ENCODE results near the gene AMHR2.
A peak's percentile ranks its signal among the peaks of the same experiment; 100 is the strongest.
"Not testable (repeated sequence)": the region's sequence is repeated elsewhere in the genome, so short reads cannot be mapped to it uniquely, and the experiment has no call there.

The AMHR2 gene

DNA sequence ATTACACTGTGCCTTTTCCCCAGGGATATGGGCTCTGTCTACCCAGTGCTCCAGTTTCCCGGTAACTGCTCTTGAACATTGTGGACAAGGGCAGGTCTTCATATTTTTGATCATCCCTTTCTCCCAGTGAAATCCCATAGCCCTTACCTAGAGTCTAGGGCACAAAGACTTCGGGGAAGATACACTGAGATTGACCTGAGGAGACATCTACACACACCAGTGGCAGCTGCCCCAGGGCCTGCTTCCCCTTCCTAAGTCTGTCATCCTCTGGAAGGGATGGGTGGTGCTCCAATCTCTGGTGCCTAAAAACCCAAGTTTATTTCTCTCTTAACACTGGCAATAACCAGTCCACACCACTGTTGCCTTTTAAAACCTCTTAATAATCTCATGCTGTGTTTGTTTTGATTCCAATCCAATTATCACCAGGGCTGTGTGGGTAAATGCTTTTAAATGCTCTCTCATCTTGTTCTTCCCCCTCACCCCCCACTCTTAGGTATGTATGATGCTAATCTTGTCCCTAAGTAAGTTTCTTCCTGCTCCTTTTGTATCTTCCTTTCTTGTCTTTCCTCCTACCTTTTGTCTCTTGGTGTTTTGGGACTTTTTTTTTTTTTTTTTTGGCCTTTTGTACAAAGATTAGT, 7.8 kb upstream of the AMHR2 start:
- DNase-seq: peak; percentile 46

DNA sequence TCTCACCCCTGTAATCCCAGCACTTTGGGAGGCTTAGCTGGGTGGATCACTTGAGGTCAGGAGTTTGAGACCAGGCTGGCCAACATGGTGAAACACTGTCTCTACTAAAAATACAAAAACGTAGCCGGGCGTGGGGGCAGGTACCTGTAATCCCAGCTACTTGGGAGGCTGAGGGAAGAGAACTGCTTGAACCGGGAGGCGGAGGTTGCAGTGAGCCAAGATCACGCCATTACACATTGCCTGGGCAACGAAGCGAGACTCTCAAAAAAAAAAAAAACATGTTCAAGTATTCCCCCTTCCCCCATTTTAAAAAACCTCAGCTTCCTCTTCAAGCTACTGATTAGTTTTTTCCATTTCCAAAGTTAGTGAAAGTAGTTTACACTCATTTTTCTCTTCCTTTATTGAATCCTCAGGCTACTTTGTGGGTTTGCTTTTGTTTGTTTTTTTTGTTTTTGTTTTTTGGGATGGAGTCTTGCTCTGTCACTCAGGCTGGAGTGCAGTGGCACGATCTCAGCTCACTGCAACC, 6.3 kb upstream of the AMHR2 start:
- not testable (repeated sequence) for DNase-seq

DNA sequence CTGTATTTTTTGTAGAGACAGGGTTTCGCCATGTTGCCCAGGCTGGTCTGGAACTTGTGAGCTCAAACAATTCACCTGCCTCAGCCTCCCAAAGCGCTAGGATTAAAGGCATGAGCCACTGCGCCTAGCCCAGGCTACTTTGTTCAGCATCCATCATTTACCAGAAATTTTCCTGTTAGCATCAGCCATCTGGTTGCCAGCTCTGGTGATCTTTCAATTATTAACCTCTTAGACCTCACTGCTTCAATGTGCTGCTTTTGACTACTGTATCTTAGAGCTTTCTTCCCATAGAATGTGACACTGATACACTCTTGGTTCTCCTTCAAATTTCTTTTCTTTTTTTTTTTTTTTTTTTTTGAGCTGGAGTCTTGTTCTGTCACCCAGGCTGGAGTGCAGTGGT, 5.4 kb upstream of the AMHR2 start:
- DNase-seq: no peak

- DNase-seq: no peak
Measured at GRCh38 chr12:53419756-53420155, 3.9 kb upstream of the AMHR2 start.

GRCh38 chr12:53422247-53422646, 1.4 kb upstream of the AMHR2 start:
- not testable (repeated sequence) for DNase-seq

DNA sequence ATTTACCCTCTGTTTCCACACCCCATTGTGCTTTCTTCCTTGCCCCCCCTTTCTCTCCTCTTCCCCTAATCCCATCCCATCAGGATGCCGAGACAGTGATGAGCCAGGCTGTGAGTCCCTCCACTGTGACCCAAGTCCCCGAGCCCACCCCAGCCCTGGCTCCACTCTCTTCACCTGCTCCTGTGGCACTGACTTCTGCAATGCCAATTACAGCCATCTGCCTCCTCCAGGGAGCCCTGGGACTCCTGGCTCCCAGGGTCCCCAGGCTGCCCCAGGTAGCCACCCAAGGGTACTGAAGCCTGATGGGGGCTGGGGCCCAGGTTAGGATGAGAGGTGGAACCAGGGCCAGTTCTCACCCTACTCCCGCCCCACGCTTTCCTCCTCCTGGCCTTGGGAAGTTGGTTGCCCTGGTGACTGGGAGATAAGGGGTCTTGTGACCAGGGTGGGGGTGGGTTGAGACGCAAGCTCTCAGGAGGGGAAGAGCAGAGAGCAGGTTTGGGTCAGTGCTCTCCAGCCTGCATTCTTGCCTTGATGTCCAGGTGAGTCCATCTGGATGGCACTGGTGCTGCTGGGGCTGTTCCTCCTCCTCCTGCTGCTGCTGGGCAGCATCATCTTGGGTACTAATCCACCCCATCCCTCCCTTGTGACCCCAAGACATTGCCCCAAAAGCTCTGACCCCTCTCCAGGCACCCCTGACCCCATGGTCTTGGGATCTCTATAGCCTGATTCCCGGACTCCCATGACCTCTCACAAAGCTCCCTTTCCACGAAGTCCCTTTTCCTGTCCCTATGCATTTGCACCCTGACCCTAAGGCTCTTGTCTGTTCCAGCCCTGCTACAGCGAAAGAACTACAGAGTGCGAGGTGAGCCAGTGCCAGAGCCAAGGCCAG, 1.2 kb downstream of the AMHR2 start:
- no peak for DNase-seq

DNA sequence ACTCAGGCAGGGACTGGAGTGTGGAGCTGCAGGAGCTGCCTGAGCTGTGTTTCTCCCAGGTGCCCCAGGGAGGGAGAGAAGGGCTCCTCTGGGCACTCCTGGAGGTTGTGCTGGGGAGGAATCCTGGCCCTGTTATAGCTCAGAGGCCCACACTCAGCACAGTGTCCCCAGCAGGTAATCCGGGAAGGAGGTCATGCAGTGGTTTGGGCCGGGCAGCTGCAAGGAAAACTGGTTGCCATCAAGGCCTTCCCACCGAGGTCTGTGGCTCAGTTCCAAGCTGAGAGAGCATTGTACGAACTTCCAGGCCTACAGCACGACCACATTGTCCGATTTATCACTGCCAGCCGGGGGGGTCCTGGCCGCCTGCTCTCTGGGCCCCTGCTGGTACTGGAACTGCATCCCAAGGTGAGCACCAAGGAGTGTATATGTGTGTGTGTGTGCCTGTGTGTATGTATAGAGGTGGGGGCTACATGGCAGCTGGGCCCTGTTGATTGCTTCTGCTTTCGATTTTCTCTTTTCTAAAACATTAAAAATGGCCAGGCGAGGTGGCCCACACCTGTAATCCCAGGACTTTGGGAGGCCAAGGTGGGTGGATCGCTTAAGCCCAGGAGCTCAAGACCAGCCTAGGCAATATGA, 2.0 kb downstream of the AMHR2 start:
- DNase-seq: no peak

DNA sequence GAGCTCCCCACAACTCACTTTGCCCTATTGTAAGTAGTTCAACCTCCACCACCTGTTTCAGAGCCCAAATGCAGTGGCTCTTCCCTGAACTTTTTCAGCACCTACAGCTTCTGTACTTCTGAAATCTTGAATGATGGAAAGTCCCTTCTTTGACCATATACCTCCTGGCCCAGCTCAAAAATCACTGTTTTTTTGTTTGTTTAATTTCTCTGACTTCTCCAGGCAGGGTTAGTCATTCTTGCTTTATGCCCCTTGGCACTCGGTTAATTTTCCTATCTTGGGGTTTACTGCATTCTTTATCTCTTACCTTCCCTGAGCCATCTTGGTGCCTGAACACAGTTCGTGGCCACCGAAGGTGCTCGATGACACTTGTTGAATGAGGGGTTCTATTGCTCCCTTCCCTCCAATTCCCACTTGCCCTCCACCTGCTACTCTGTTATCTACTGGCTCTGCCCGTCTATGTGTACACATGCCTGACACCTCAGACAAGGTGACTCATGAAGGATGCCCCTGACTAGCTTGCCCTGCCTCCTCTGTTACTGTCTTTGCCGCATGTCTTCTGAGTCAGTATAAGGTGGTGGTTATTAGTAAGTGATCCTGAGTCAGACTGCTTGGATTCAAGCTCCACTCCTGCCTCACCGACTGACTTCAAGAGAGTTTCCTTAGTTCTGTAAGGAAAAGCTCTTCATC, 4.4 kb downstream of the AMHR2 start:
- peak; percentile 82 for DNase-seq

- no peak for DNase-seq
Measured at GRCh38 chr12:53428741-53429140, 5.1 kb downstream of the AMHR2 start.

DNA sequence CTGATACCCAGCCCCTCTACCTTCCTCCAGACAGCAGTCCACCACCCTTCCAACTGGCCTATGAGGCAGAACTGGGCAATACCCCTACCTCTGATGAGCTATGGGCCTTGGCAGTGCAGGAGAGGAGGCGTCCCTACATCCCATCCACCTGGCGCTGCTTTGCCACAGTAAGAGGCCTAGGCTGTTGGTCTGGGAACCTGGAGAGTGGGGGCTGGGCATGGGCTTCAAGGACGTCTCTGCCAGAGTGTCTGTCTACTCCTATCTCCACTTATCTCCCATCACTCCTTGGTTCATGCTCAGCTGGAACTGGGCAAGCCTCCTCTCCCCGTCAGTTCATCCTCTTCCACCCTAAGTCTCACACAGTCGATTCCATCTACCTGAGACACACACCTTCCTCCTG, 6.5 kb downstream of the AMHR2 start:
- no peak for DNase-seq

DNA sequence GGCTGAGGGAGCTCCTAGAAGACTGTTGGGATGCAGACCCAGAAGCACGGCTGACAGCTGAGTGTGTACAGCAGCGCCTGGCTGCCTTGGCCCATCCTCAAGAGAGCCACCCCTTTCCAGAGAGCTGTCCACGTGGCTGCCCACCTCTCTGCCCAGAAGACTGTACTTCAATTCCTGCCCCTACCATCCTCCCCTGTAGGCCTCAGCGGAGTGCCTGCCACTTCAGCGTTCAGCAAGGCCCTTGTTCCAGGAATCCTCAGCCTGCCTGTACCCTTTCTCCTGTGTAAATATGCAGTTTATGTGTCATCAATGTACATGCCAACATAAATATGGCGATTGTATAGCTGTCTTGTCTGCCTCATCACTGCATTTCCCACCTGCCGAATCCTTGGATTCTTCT, 7.5 kb downstream of the AMHR2 start:
- DNase-seq: peak; percentile 48

DNA sequence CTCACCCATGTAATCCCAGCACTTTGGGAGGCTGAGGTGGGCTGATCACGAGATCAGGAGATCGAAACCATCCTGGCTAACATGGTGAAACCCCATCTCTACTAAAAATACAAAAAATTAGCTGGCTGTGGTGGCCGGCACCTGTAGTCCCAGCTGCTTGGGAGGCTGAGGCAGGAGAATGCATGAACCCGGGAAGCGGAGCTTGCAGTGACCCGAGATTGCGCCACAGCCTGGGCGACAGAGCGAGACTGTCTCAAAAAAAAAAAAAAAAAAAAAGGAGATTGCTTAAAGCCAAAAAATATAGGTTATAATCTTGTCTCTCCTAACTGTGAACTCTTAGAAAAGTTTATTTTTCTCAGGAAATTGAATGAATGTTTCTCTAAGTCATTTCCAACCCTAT, 11.7 kb downstream of the AMHR2 start:
- DNase-seq: not testable (repeated sequence)

GRCh38 chr12:53439582-53439981, 15.9 kb downstream of the AMHR2 start:
- DNase-seq: not testable (repeated sequence)

DNA sequence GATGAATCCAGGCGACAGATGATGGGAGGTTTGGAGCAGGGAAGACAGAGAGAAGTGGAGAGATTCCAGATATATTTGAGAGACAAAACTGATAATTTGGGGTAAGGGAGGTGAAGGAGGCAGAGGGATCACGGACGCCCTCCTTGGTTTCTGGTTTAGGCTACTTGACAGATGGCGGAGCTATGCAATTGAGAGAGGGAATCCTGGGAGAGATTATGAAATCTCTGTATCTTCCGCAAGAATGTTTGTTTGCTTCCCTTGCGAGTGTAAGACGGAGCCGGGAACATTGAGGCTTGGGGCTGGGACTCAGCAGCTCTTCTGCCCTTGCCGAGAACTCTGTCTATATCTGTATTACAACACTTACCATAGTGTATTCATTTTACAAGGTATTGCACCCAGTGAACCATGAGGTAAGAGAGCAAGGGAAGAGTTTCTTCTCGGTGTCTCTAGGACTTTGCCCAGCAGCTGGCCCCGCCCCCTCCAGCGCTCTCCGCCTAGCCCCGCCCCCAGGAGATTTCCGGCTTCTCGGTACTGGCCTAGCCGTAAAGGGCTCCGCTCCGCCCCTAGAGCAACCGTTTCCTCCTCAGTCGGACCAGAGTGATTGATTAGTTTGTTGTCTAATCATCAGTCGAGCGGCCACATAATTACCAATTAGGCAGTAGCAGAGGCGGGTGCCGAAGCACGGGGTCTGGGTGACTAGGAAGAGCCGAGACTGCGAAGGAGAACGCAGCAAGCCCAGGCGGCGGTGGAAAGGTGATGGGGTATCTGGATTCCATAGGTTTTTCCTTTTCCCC, 17.6 kb downstream of the AMHR2 start, which contains the start of gene PRR13:
Gene PRR13, plus strand, starts transcription at position 695 of the 794 bp plus-strand sequence. CDS start 981 bp downstream, outside the sequence.
- peak; percentile 100 for DNase-seq

- DNase-seq: no peak
Measured at GRCh38 chr12:53443955-53444354, 20.3 kb downstream of the AMHR2 start.

DNA sequence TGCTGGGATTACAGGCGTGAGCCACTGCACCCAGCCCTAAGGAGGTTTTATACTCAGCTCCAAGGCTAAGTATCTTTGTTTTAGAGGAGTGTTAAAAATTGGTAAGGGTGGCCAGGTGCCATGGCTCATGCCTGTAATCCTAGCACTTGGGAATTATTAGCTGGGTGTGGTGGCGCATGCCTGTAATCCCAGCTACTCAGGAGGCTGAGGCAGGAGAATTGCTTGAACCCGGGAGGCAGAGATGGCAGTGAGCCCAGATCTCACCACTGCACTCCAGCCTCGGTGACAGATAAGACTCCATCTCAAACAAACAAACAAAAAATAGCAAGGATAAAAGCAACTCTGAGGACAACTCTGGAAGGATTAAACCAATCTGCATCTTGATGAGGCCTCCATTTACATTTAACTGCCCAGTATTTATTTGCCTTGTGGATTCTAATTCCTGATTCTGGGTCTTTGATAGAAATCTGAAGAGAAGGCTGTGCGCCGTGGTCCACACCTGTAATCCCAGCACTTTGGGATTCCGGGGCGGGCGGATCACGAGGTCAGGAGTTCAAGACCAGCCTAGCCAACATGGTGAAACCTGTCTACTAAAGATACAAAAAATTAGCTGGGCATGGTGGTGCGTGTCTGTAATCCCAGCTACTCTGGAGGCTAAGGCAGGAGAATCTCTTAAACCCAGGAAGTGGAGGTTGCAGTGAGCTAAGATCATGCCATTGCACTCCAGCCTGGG, 21.1 kb downstream of the AMHR2 start:
- DNase-seq: not testable (repeated sequence)

DNA sequence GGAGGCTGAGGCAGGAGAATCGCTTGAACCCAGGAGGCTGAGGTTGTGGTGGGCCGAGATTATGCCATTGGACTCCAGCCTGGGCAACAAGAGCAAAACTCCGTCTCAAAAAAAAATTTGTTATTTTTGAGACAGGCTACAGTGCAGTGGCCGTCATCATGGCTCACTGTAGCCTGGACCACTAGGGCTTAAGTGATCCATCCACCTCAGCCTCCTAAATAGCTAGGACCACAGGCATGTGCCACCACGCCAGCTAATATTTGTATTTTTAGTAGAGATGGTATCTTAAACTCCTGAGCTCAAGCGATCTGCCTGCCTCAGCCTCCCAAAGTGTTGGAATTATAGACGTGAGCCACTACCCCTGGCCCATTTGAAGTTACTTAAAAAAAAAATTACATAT, 27.3 kb downstream of the AMHR2 start:
- no peak for DNase-seq

- DNase-seq: peak; percentile 100
Measured at GRCh38 chr12:53451661-53452158, 28.1 kb downstream of the AMHR2 start, which contains the start of gene PCBP2. Gene PCBP2, plus strand, starts transcription at chr12:53452102. Its CDS starts 2,699 bp downstream, at chr12:53454801.

DNA sequence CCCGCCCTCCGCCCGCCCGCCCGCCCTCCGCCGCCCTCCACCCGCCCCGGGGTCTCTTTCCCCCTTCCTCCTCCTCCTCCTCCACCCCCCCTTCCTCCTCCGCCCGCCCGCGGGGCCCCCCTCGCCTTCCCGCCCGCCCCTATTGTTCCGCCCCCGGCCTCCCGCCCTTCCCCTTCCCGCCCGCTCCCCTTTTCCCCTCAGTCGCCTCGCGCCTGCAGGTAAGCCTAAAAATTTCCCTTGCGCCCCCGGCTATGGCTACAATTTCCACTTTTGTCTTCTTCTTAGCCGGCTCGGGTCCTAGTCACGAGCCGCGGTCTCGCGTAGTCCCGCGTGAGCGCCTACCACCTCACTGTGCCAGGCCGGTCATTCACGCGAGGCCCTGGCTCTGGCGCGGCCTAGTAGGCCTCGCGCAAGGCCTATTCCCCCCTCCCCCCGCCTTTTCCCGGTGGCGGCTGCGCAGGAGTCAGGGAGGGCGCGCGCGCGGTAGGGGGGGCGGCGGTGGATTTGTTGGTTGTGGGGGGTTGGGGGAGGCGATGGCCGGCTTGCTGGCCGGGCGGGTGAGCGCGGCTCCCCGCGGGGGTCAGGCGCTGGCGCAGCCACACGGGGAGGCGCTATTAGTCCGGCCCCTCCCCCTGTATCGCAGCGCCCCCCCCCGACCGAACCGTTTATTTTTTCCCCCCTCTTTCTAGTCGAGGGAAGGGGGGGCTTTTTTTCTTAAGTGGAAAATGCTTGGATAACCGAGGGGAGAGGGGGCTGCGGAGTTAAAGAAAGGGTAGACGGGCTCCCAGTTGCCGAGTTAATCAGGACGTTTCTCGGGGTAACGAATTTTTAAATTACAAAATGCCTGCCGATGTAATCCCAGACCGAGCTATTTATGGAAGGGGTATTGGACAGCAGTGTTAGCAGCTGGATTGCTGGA, 28.8 kb downstream of the AMHR2 start:
- peak; percentile 87 for DNase-seq

Measured in fibroblast of skin of back (primary cell).